GM19463 (cell line): ENCODE data around the gene PROKR1.

Experiments used
- ATAC-seq: cut with Tn5 transposase; IDR thresholded peaks from one replicate; pipeline ENCODE4 v1.9.1; 2021; ENCODE audit warnings: mild to moderate bottlenecking, moderate library complexity; ENCODE audit not compliant: unreplicated experiment

The PROKR1 gene

DNA sequence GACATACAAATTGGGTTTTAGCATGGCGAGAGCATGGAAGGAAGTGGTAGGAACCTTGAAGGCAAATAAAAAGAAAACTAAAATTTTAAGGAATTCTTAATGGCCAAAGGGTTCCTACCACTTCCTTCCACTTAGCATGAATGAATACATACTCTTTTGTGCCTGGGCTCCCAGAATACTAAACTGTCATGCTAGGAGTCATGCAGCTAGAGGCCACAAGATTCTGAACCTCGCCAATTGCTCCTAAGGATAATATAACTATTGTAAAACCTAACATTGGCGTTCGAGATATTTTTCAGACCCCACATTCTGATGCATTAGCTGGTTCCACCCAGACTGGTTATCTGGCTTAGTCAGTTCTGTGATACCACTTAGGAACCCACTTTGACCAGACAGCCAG, 52.6 kb downstream of the PROKR1 start:
- no peak for ATAC-seq

DNA sequence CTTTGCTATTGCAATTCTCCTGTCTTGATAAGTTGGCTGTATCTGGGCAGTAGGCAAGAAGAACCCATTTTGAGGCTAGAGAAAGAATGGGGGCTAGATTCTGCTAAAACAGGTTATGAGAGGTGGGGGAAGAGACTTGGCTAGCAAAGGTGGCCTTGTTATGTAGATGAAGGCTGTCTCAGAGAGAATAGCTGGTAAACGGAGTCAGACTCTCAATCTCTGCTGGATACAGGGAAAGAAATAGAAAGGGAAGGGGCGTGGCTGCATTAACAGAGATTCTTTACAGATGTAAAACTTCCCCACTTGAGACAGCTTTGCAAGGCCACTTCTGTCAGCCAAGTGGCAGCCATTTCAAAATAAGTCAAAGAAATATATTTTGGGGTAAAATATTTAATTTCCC, 53.2 kb downstream of the PROKR1 start:
- no peak for ATAC-seq

DNA sequence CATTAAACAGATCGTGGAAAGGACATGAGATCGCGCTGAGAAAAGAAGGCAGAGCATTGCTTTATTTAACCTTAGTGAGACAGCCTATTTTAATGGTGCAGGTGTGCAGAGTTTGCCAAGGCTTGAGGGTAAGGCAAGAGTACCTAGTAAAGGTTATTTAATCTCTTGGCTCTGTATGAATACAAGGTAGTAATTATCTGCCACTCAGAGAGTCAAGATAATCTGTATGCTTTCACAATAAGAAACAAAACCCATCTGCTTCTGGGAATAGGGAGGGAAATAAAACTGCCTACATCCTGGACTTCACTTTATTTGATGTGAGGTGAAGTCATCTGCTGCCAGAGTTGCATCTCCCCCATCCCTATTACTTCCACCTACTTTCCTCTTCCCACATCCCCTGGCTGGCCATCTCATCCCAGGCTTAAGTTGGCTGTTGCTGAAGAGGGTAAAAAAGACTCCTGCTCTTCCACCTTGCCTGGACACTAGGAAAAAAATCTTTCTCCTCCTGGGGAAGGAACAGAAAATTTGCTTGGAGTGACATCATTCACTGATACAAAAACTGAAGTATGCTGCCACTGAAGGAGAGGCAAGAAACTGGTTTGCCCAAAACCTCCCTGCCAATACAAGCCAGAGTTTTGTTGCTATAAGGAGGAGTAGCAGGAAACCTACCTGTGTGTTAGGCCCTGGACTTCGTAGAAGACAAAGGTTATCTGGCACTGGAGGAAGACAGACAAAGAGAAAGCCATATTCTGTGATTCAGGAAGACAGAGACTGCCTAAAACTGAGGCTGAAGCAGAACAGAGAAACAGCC, 55.4 kb downstream of the PROKR1 start:
- no peak for ATAC-seq

DNA sequence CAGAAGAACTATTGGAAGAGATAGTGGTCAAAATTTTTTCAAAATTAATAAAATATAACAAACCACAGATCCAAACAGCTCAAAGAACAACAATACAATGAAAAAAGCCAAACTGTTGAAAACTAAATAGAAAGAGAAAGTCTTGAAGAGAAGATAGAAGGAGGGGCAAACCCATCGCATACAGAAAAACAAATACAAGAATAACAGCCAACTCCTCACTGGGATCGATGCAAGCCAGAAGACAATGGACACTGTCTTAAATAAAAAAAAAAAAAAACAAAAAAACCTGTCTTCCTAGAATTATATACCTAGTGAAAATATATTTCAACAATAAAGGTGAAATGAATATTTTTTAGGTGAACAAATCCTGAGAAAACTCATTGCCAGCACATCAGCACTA, 57.2 kb downstream of the PROKR1 start:
- ATAC-seq, result no peak

DNA sequence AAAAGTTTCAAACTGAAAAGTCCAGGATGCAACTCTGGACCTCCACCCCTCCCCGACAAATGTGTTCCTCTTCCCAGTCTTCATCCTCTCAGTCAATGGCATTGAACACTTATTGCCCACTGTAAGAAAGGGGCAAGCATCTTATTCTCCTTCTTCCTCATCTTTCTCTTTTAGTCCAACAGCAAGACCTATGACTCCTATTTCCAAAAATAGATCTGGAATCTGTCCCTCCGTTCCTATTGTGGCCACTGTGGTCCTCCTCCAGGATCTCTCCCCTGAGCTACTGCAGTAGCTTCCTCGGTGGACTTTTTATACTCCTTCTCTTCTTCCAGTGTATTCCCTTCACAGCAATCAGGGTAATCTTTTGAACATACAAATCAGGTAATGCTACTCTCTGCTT, 63.3 kb downstream of the PROKR1 start:
- no peak for ATAC-seq
